Measurements from ENCODE around the gene C11orf65. TPM values are rescaled to one million over a fixed set of nuclear protein-coding genes. Genes with fewer than 3 reads are reported as not detected.

C11orf65 gene
- total RNA-seq, 4 donors from 2014 or later = 1.5 TPM; not detected in 3

DNA sequence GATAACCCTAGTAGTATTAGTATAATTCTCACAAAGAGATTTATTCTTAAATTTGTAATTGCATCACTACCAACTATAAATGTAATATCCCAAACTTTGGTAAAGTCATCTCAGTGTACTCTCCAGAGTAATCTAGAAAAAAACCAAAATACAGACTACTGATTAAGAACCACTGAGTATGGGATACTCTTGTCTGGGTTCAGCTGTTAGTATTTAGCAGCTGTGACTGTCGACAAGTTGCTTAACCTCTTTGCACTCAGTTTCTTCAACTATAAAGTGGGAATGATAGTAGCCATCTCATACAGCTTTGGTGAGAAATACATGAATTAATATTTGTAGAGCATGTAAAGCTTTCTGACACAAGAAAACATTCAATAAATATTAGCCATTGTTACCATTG is 35.3 kb downstream of the C11orf65 start:
- TF ChIP-seq, protein P1, sequence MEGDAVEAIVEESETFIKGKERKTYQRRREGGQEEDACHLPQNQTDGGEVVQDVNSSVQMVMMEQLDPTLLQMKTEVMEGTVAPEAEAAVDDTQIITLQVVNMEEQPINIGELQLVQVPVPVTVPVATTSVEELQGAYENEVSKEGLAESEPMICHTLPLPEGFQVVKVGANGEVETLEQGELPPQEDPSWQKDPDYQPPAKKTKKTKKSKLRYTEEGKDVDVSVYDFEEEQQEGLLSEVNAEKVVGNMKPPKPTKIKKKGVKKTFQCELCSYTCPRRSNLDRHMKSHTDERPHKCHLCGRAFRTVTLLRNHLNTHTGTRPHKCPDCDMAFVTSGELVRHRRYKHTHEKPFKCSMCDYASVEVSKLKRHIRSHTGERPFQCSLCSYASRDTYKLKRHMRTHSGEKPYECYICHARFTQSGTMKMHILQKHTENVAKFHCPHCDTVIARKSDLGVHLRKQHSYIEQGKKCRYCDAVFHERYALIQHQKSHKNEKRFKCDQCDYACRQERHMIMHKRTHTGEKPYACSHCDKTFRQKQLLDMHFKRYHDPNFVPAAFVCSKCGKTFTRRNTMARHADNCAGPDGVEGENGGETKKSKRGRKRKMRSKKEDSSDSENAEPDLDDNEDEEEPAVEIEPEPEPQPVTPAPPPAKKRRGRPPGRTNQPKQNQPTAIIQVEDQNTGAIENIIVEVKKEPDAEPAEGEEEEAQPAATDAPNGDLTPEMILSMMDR (IDR thresholded peaks at IDR 0.05; ENCODE audit: low read depth) = no peak

DNA sequence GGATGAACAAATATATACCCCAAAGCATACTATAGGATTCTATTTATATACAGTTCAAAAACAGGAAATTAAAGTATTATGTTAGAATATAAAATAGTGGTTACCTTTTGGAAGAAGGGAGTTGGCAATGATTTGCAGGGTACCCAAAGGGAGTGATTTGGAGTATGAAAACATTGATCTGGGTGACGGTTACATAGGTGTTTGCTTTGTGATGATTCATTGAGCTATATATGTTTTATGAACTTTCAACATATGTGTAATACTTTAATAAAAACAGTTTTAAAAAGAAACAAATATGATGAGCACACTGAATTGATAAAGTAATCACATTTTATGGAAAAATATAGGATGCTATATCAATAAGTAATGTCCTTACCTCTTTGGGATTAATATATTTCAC is 36.0 kb downstream of the C11orf65 start:
- TF ChIP-seq, protein P1 (IDR thresholded peaks at IDR 0.05; ENCODE audit: low read depth) = no peak

DNA sequence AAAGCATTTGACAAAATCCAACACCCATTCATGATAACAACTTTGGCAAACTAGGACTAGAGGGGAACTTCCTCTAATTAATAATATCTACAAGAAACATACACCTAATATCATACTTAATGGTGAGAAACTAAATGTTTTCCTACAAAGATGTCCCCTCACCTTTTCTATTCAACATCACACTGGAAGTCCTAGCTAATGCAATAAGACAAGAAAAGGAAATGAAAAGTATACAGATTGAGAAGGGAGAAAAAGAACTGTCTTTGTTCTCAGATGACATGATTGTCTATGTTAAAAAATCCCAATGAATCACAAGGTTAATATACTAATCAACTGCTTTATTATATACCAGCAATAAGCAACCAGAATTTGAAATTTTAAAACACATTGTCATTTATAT is 52.4 kb downstream of the C11orf65 start:
- TF ChIP-seq, protein P1 (IDR thresholded peaks at IDR 0.05; ENCODE audit: low read depth) = no peak

DNA sequence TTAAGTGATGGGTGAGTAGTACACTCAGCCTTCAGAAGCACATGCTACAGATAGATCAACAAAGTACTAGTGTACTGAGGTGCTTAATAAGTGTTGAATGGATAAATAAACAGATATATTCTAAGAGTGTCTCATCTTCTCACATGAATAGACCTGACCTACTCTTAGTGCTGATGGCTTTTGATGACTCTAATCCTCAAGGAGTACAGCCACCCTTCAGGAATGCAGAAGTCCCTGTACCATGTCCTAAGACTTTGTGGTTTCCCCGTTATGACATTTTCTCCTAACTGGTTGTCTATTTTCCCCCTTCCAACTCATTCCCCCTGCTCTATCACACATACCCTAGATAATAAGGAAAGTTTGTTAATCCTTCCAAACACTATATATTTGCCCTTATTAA is 61.6 kb downstream of the C11orf65 start:
- TF ChIP-seq, protein P1 (IDR thresholded peaks at IDR 0.05; ENCODE audit: low read depth) = no peak

DNA sequence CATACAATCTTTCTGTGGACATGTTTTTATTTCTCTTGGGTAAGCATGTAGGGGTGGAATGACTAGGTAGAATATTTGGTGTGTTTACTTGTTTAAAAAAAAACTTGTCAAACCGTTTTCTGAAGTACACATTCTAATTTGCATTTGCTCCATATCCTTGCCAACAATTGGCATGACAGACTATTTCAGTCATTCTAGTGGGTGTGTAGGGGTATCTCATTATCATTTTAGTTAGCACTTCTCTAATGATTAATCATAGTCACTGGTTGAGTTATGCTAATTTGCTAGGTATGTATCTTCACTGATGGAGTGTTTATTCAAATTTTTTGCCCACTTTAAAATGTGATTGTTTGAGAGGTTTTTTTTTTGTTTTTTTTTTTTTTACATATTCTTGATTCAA is 64.3 kb downstream of the C11orf65 start:
- TF ChIP-seq, protein P1 (IDR thresholded peaks at IDR 0.05; ENCODE audit: low read depth) = no peak

DNA sequence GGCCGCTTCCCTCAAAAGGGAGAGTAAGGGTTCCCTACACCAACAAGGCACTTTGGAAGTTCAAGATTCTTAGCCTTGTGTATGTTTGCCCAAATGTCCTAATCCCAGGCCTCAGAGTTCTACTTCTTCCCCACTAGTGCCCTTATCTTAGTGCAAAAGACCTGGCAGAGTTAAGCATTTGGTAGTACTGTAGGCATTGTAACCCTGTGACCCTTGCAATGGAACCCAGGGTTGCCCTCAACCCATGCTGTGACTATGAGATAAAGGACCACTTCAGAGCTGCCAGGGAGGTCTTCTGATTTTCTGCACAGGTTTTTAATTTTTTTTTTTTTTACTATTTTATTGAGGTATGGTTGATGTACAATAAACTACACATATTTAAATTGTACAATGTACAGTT is 65.1 kb downstream of the C11orf65 start:
- TF ChIP-seq, protein P1 (IDR thresholded peaks at IDR 0.05; ENCODE audit: low read depth) = no peak

DNA sequence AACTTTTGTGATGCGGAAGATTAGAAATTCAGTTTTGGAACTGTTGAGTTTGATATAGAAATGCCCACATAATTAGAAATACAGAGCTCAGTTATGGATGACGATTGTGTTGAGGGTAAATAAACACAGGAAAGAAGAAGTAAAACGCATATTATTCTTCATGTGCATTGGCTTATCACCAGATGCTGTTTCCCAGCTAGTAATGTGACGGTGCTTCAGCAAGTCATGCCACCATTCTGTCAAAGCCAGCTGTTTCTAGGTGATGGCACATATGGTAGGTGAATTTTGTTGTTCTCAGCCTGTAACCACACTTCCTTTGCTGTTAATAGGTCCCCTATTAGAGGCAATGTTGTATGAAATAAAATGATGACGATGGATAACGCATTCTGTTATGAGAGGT is 68.9 kb downstream of the C11orf65 start:
- TF ChIP-seq, protein P1 (IDR thresholded peaks at IDR 0.05; ENCODE audit: low read depth) = no peak

Data from subcutaneous adipose tissue (tissue), 4 donors.